GM23338 (cell line): ENCODE results near the gene RNF180.

Experiments
- CREB1 ChIP-seq: fragments of 250-450 bp; sonication (Bioruptor Pico); IDR thresholded peaks from 2 replicates; pipeline ENCODE4 v1.5.0; 2020; ENCODE audit warnings: low read depth, mild to moderate bottlenecking, moderate library complexity
- EZH2 ChIP-seq: fragments of 200-600 bp; sonication (generic); IDR thresholded peaks from one replicate; pipeline ENCODE4 v1.8.0; 2017; ENCODE audit warnings: antibody characterized with exemption, mild to moderate bottlenecking, low read depth; ENCODE audit not compliant: unreplicated experiment
- EZH2phosphoT487 ChIP-seq: fragments of 200-600 bp; sonication (generic); IDR thresholded peaks from one replicate; pipeline ENCODE4 v1.8.1; 2018; ENCODE audit warnings: antibody characterized with exemption; ENCODE audit not compliant: unreplicated experiment
- JUNB ChIP-seq: IDR thresholded peaks from one replicate; pipeline ENCODE4 v1.6.1; 2016; ENCODE audit warnings: antibody characterized with exemption; ENCODE audit not compliant: unreplicated experiment
- POLR2AphosphoS5 ChIP-seq: IDR thresholded peaks from 2 replicates; pipeline ENCODE4 v1.6.1; 2016; ENCODE audit warnings: antibody characterized with exemption, low read depth
- STAT1 ChIP-seq: IDR thresholded peaks from one replicate; pipeline ENCODE4 v1.6.1; 2016; ENCODE audit warnings: antibody characterized with exemption; ENCODE audit not compliant: unreplicated experiment
- ZNF114 ChIP-seq: fragments of 250-450 bp; sonication (Bioruptor Pico); IDR thresholded peaks from 2 replicates; pipeline ENCODE4 v1.5.0; 2020; ENCODE audit warnings: mild to moderate bottlenecking, moderate library complexity
- ZNF331 ChIP-seq: fragments of 250-450 bp; sonication (Bioruptor Pico); IDR thresholded peaks from 2 replicates; pipeline ENCODE4 v1.5.0; 2020; ENCODE audit warnings: low read depth, mild to moderate bottlenecking, moderate library complexity
- TF ChIP-seq, protein P1 (sequence below), 2 experiments: fragments of 200-600 bp in 1 of 2; sonication (generic) in 1 of 2; conservative IDR thresholded peaks; 2 replicates each; pipeline versions ENCODE4 v1.5.1 to v1.6.1; 2016 to 2017; ENCODE audit warnings: antibody characterized with exemption in 2 of 2, low read depth in 2 of 2, mild to moderate bottlenecking in 2 of 2, moderate library complexity in 1 of 2
- TF ChIP-seq, protein P2 (sequence below): IDR thresholded peaks from 2 replicates; pipeline ENCODE4 v1.6.1; 2016; ENCODE audit warnings: antibody characterized with exemption
- TF ChIP-seq, protein P3 (sequence below): IDR thresholded peaks from one replicate; pipeline ENCODE4 v1.6.1; 2018; ENCODE audit warnings: antibody characterized with exemption; ENCODE audit not compliant: unreplicated experiment
- TF ChIP-seq, protein P4 (sequence below): fragments of 250-450 bp; sonication (Bioruptor Pico); IDR thresholded peaks from 2 replicates; pipeline ENCODE4 v1.5.0; 2020; ENCODE audit warnings: mild to moderate bottlenecking, moderate library complexity

DNA sequence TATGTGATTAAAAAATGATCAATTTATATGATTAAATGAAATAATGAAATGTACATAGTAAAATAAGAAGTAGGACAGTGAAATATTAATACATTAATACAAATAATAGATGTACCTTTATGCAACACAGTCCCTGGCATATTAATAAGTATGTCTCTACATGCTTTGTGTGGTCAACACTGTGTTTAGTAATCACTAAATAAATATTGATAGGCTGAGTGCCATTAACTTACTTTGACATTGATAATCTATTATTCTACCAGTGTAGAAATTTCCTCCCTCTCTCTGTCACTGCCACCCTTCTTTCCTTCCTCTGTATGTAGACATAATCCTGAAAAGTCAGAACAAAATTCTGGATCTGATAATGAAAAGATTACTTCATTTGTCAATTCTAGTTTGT, 43.7 kb downstream of the RNF180 start:
- no peak for TF ChIP-seq POLR2AphosphoS5
- TF ChIP-seq, protein P1, sequence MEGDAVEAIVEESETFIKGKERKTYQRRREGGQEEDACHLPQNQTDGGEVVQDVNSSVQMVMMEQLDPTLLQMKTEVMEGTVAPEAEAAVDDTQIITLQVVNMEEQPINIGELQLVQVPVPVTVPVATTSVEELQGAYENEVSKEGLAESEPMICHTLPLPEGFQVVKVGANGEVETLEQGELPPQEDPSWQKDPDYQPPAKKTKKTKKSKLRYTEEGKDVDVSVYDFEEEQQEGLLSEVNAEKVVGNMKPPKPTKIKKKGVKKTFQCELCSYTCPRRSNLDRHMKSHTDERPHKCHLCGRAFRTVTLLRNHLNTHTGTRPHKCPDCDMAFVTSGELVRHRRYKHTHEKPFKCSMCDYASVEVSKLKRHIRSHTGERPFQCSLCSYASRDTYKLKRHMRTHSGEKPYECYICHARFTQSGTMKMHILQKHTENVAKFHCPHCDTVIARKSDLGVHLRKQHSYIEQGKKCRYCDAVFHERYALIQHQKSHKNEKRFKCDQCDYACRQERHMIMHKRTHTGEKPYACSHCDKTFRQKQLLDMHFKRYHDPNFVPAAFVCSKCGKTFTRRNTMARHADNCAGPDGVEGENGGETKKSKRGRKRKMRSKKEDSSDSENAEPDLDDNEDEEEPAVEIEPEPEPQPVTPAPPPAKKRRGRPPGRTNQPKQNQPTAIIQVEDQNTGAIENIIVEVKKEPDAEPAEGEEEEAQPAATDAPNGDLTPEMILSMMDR (conservative IDR thresholded peaks at IDR 0.05; ENCODE audit: low read depth in 2 of 2) = no peak
- TF ChIP-seq JUNB = no peak
- TF ChIP-seq EZH2 = no peak
- TF ChIP-seq ZNF331 (CRISPR knock-in tag) = no peak
- TF ChIP-seq, protein P2, sequence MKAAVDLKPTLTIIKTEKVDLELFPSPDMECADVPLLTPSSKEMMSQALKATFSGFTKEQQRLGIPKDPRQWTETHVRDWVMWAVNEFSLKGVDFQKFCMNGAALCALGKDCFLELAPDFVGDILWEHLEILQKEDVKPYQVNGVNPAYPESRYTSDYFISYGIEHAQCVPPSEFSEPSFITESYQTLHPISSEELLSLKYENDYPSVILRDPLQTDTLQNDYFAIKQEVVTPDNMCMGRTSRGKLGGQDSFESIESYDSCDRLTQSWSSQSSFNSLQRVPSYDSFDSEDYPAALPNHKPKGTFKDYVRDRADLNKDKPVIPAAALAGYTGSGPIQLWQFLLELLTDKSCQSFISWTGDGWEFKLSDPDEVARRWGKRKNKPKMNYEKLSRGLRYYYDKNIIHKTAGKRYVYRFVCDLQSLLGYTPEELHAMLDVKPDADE = no peak
- no peak for TF ChIP-seq CREB1 (CRISPR knock-in tag)
- TF ChIP-seq EZH2phosphoT487 = no peak
- TF ChIP-seq, protein P3, sequence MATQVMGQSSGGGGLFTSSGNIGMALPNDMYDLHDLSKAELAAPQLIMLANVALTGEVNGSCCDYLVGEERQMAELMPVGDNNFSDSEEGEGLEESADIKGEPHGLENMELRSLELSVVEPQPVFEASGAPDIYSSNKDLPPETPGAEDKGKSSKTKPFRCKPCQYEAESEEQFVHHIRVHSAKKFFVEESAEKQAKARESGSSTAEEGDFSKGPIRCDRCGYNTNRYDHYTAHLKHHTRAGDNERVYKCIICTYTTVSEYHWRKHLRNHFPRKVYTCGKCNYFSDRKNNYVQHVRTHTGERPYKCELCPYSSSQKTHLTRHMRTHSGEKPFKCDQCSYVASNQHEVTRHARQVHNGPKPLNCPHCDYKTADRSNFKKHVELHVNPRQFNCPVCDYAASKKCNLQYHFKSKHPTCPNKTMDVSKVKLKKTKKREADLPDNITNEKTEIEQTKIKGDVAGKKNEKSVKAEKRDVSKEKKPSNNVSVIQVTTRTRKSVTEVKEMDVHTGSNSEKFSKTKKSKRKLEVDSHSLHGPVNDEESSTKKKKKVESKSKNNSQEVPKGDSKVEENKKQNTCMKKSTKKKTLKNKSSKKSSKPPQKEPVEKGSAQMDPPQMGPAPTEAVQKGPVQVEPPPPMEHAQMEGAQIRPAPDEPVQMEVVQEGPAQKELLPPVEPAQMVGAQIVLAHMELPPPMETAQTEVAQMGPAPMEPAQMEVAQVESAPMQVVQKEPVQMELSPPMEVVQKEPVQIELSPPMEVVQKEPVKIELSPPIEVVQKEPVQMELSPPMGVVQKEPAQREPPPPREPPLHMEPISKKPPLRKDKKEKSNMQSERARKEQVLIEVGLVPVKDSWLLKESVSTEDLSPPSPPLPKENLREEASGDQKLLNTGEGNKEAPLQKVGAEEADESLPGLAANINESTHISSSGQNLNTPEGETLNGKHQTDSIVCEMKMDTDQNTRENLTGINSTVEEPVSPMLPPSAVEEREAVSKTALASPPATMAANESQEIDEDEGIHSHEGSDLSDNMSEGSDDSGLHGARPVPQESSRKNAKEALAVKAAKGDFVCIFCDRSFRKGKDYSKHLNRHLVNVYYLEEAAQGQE = no peak
- no peak for TF ChIP-seq STAT1
- no peak for TF ChIP-seq ZNF114 (CRISPR knock-in tag)
- TF ChIP-seq, protein P4, sequence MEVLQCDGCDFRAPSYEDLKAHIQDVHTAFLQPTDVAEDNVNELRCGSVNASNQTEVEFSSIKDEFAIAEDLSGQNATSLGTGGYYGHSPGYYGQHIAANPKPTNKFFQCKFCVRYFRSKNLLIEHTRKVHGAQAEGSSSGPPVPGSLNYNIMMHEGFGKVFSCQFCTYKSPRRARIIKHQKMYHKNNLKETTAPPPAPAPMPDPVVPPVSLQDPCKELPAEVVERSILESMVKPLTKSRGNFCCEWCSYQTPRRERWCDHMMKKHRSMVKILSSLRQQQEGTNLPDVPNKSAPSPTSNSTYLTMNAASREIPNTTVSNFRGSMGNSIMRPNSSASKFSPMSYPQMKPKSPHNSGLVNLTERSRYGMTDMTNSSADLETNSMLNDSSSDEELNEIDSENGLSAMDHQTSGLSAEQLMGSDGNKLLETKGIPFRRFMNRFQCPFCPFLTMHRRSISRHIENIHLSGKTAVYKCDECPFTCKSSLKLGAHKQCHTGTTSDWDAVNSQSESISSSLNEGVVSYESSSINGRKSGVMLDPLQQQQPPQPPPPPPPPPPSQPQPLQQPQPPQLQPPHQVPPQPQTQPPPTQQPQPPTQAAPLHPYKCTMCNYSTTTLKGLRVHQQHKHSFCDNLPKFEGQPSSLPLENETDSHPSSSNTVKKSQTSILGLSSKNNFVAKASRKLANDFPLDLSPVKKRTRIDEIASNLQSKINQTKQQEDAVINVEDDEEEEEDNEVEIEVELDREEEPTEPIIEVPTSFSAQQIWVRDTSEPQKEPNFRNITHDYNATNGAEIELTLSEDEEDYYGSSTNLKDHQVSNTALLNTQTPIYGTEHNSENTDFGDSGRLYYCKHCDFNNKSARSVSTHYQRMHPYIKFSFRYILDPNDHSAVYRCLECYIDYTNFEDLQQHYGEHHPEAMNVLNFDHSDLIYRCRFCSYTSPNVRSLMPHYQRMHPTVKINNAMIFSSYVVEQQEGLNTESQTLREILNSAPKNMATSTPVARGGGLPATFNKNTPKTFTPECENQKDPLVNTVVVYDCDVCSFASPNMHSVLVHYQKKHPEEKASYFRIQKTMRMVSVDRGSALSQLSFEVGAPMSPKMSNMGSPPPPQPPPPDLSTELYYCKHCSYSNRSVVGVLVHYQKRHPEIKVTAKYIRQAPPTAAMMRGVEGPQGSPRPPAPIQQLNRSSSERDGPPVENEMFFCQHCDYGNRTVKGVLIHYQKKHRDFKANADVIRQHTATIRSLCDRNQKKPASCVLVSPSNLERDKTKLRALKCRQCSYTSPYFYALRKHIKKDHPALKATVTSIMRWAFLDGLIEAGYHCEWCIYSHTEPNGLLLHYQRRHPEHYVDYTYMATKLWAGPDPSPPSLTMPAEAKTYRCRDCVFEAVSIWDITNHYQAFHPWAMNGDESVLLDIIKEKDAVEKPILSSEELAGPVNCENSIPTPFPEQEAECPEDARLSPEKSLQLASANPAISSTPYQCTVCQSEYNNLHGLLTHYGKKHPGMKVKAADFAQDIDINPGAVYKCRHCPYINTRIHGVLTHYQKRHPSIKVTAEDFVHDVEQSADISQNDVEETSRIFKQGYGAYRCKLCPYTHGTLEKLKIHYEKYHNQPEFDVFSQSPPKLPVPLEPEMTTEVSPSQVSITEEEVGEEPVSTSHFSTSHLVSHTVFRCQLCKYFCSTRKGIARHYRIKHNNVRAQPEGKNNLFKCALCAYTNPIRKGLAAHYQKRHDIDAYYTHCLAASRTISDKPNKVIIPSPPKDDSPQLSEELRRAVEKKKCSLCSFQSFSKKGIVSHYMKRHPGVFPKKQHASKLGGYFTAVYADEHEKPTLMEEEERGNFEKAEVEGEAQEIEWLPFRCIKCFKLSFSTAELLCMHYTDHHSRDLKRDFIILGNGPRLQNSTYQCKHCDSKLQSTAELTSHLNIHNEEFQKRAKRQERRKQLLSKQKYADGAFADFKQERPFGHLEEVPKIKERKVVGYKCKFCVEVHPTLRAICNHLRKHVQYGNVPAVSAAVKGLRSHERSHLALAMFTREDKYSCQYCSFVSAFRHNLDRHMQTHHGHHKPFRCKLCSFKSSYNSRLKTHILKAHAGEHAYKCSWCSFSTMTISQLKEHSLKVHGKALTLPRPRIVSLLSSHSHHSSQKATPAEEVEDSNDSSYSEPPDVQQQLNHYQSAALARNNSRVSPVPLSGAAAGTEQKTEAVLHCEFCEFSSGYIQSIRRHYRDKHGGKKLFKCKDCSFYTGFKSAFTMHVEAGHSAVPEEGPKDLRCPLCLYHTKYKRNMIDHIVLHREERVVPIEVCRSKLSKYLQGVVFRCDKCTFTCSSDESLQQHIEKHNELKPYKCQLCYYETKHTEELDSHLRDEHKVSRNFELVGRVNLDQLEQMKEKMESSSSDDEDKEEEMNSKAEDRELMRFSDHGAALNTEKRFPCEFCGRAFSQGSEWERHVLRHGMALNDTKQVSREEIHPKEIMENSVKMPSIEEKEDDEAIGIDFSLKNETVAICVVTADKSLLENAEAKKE = no peak
